GM18951 (cell line): ENCODE results near the gene LITAF.
"Not testable (repeated sequence)": the region's sequence is repeated elsewhere in the genome, so short reads cannot be mapped to it uniquely, and the experiment has no call there.

Experiments used
- POLR2A ChIP-seq: IDR thresholded peaks from 4 replicates; pipeline ENCODE4 v1.6.1; 2011; ENCODE audit warnings: mild to moderate bottlenecking; ENCODE audit not compliant: insufficient read length, insufficient read depth; ENCODE audit errors: extremely low read depth
- in situ Hi-C: fragments of 300-500 bp; cut with MboI; formaldehyde crosslinking; loops from one replicate; pipeline ENCODE4 v1.12.0; 2022; ENCODE audit warnings: low sequenced_read_pairs, mixed read lengths, inconsistent platforms; ENCODE audit not compliant: unreplicated experiment

The LITAF gene

DNA sequence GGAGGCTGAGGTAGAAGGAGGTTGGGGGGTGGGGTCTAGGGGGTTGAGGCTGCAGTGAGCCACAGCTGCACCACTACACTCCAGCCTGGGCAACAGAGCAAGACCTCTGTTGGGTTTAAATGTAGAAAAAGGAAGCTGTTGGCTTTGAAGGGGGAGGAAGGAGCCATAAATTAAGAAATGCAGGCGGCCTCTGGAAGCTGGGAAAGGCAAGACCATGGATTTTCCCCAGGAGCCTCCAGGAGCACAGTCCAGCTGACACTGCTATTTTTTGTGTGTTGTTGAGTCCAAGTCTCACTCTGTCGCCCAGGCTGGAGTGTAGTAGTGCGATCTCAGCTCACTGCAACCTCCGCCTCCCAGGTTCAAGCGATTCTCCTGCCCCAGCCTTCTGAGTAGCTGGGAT lies 15.9 kb downstream of the LITAF start:
- no peak for TF ChIP-seq POLR2A
- in situ Hi-C loops = no loop called here

DNA sequence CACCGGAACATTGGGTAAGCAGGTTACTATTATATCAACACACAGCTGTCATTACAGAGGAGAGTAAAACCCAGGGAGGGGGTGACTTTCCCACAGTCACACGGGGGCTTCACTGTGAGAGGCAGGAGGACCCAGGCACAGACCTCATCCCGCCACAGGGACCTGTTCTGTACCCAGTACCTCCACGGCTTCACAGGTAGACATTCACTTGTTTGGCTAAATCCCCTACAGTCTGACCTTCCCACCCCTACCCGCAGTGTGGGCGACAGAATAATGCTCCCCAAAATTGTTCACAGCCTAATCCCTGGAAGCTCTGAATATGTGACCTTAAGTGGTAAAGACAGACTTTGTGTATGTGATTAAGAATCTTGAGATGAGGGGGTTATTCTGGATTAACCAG lies 16.5 kb downstream of the LITAF start:
- in situ Hi-C loops = no loop called here
- no peak for TF ChIP-seq POLR2A

DNA sequence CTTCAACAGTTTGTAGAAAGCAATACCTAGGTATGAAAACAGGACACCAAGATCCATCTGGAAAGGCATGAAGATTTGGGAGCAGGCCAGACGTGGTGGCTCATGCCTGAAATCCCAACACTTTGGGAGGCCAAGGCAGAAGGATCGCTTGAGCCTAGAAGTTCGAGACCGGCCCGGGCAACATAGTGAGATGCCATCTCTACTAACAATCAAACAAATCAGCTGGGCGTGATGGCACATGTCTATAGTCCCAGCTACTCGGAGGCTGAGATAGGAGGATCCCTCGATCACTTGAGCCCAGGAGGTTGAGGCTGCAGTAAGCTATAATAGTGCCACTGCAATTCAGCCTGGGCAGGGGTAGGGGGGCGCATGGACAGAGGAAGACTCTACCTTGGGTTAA lies 20.3 kb downstream of the LITAF start:
- no peak for TF ChIP-seq POLR2A
- in situ Hi-C loops = no loop called here

DNA sequence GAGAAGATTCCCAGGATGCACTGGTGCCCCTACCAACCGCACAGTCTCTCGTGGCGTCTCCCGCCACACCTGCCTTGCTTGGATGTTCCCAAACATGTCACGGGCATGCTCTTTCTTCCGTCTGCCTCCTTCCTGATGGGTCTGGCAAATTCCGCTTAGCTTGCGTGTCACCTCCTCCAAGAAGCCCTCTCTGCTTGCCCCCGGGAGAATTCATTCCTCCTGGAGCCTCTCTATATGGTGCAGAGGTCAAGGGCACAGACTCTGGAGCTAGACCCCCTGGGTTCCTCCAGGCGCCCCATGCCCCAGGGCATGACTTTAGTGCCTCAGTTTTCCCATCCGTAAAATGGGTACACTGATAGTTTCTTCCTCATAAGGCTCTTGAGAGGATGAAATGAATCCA lies 21.1 kb downstream of the LITAF start:
- in situ Hi-C loops = no loop called here
- no peak for TF ChIP-seq POLR2A

DNA sequence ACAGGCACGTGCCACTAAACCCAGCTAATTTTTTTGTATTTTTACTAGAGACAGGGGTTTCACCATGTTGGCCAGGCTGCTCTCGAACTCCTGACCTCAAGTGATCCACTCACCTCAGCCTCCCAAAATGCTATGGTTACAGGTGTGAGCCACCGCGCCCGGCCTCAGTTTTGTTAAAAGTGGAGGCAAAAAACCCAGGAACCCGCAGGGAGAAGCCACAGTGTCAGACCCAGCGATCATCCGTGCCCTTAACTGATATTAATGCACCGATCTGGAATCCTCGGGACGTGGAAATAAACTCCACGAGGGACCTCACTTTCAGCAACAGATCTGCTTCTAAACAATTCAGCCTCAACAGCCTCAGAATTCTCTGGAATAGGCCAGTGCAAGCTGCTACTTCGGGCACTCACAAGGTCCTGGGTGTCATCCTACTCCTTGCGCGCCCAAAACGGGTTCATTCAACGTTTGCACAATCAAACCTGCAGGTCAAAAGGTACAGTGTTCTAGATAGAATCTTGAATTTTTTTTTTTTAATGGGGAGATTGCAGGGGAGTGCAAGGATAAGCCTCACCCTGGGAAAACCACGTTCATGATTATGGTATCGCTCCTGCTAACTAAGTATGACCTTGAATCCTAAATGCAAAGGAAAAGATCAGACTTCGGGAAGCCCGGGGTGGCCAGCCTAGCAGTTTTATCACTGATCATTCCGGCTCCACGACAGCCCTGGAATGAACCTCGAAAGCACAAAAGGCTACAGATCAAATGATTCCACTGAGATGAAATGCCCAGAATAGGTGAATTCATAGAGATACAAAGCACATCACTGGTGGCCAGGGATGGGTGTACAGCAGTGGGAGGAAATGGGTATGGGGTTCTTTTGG lies 22.4 kb downstream of the LITAF start:
- in situ Hi-C loops = no loop called here
- no peak for TF ChIP-seq POLR2A

DNA sequence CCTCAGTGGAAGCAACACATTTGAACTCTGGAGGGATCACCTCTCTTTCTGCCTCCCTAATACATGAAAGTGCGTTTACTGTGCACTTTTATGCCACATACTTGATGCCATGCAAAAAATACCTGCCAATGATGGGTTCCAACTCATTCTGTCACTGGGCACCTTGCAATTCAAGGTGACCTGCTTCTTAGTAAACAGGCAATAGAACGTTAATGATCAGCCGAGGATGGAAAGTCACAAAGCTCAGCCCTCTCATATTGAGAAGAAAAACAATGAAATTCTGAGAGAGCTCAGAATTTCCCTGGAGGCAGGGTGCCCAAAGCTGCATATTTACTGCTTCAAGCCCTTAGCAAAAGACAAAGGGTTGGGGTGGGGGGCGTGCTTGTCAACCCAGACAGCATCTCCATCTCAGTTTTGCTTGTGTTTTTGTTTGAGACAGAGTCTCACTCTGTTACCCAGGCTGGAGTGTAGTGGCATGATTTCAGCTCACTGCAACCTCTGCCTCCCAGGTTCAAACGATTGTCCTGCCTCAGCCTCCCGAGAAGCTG lies 23.2 kb downstream of the LITAF start:
- TF ChIP-seq POLR2A = no peak
- in situ Hi-C loops = no loop called here

DNA sequence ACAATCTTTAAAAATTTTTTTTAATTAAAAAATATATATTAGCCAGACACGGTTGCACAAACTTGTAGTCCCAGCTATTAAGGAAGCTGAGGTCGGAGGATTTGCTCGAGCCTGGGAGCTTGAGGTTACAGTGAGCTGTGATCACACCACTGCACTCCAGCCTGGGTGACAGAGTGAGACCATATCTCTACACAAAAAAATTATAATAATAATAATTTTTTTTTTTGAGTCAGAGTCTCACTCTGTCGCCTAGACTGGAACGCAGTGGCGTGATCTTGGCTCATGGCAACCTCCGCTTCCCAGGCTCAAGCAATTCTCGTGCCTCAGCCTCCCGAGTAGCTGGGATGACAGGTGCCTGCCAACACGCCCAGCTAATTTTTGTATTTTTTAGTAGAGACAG lies 23.8 kb downstream of the LITAF start:
- no peak for TF ChIP-seq POLR2A
- in situ Hi-C loops = no loop called here

DNA sequence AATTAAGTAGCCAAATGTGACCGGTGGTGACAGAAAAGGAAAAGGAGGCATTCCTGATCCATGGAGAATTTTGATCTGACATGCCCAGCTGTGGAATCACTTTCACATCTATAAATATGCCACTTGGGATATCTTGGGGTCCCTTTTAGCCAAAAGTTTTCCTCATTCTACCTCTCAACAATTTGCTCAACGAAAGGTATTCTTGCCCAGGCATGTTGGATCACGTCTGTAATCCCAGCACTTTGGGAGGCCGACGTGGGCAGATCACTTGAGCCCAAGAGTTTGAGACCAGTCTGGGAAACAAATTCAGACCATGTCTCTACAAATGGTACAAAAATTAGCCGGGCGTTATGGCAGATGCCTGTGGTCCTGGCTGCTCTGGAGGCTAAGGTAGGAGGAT lies 24.3 kb downstream of the LITAF start:
- TF ChIP-seq POLR2A = no peak
- in situ Hi-C loops = no loop called here

DNA sequence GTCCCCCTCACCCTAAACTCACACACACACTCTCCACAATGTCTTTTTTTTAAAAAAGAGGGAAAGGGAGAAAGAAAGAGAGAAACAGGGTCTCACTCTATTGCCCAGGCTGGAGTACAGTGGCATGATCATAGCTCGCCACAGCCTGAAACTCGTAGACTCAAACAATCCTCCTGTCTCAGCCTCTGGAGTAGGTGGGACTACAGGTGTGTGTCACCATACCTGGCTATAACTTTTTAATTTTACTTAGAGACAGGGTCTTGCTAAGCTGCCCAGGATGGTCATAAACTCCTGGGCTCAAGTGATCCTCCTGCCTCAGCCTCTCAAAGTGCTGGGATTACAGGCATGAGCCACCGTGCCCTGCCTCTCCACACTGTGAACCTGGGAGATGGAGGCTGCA lies 24.9 kb downstream of the LITAF start:
- in situ Hi-C loops = no loop called here
- TF ChIP-seq POLR2A = no peak

DNA sequence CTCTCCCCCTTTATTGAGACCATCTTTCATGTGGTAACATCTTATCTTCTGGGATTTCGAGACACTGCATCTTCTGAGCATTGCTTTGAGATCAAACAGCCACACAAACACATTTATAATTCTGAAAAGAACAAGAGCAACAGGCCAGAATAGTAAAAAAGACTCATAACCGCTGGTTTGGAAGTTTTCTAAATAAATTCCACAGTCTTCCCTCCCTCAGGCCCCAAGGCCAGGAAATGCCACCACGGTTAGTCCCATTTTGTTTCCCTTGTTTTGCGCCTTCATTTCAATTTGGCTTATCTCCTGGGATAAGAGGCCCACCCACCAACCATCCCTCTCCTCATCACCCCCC lies 25.3 kb downstream of the LITAF start:
- in situ Hi-C loops = no loop called here
- TF ChIP-seq POLR2A = no peak

DNA sequence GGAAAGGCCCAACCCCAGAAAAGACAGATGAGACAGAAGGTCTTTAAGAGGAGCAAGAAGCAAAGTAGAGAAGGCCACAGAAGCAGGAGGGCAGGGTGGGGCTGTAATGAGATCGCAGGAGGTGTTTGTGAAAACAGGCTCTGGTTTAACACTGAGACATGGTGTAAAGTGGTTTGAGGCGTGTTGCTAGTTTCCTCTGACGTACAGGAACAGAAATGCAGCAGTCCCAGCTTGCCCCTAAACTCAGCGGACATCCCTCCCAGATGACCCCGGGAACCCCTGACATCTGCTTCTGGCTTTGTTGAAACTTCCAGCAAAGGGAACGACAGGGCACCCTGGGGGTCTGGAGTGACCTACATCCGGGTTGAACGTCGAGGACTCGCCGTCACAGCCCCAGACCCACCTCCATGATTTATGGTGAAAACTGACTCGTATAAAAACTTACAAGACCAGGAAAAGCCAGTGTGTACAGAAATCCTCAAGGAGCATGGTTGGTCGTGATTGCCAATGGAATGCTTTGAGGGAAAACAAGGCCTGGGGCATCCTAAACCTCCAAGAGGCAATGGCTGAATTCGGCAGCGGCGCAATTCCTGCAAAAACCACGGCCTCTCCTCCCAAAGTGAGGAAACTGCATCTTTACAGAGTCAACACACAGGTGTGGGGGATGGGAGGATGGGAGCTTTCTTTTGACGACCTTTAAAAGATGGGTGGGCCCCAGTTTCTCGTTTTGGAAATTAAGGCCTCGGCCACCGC lies 25.8 kb downstream of the LITAF start:
- no peak for TF ChIP-seq POLR2A
- in situ Hi-C loops = no loop called here

DNA sequence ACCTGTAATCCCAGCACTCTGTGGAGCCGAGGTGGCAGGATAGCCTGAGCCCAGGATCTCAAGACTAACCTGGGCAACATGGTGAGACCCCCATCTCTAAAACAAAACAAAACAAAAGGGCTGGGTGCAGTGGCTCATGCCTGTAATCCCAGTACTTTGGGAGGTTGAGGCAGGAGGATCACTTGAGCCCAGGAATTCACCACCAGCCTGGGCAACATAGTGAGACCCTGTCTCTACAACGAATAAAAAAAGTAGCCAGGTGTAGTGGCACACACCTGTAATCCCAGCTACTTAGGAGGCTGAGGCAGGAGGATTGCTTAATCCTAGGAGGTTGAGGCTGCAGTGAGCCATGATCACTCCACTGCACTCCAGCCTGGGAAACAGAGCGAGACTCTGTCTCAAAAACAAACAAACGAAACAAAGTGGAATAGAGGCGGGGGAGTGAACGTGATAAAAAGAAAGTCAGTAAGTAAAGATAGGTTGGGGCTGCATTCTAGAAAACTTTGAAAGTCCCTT lies 28.4 kb downstream of the LITAF start:
- in situ Hi-C loops = not testable (repeated sequence)

DNA sequence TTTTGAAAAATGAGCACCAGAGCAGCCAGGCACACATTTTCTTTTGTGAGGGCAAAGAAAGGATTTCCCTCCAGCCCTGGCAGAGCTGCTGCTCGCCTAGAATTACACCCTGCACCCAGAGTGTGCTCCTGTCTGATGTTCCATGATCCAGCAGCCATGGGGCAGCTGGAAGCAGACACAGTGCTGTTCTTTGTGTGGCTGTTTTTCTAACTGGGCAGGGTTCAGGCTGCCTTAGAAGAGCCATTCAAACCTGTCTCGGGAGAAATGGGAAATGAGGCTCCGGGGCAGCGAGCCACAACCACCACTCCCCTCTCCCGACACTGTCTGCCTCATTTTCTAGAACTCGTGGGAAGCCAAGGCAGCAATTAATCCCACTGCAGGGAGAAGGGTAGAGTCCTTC lies 28.9 kb downstream of the LITAF start:
- in situ Hi-C loops = no loop called here
- no peak for TF ChIP-seq POLR2A
